GM19023 (cell line): ENCODE results near the gene TJP1.
"Not testable (repeated sequence)": the region's sequence is repeated elsewhere in the genome, so short reads cannot be mapped to it uniquely, and the experiment has no call there.

Experiments used
- ATAC-seq: cut with Tn5 transposase; IDR thresholded peaks from one replicate; pipeline ENCODE4 v1.9.1; 2021; ENCODE audit warnings: mild to moderate bottlenecking, moderate library complexity; ENCODE audit not compliant: unreplicated experiment

Gene TJP1

DNA sequence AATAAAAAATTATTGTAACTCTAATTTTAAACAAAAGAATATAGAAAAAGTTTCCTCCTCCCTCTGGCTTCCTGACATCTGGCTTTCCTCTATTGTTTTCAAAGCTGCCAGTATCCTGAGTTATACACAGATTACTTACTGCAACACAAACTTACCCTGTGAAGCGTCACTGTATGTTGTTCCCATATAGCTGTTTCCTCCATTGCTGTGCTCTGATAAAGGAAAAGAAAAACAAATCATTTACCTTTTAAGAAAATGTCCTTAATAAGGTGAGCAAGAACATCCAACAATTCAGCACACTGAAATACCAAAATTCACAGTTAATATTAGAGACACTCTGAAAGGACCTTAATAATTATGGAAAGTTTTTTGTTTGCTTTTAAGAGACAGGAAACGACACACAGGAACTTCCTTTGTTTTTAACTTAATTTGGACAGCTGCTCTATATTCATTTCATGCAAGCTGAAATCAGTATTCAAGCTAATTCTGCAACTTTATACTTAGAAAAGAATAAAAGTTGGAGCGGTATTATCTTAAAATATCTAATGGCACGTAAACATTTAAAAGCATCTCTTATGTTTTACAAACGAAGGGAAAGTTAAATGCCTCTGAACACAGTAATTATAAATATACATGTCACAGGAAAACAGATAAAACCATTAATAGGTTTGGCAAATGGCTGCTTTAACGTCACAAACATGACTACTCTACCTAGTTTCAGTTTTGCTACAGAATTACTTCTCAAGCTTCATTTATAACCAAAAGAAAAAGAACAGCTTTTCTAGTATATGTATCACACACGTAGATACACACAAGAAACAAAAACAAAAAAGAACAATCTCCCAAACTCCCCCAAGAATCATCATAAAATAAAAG is 21.5 kb downstream of the TJP1 start:
- no peak for ATAC-seq

DNA sequence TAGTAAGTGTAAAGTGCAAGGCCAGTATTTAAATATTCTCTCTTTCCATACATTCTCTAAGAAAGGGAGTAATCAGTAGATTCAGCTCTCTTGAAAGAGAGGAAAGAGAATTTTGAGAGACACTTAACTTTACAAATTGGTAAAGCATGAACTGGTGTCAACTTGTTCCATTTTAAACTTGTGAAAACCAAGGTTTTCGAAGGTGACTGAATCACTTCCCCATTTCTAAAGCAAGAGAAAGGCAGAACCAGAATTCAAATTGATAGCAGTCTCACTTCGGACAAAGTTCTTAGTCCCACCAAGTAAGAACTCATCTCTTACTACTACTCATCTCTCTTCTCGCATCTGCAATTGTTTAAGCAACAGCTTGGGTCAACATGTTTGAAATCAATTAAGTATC is 22.4 kb downstream of the TJP1 start:
- no peak for ATAC-seq

DNA sequence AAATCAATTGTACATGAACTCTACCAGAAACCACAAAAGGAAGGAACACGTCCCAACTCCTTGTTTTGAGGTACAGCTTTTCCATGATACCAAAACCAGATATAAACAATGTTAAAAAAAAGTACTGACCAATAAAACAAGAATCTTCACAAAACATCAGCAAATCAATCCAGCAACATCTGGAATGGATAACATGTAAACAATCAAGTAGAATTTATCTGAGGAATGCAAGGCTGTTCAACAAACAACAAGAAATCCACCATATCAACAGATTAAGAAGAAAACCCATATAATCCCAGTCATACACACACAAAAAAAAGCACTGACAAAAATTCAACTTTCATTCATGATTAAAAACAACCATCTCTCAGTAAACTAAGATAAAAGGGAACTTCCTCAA is 26.7 kb downstream of the TJP1 start:
- ATAC-seq = no peak

DNA sequence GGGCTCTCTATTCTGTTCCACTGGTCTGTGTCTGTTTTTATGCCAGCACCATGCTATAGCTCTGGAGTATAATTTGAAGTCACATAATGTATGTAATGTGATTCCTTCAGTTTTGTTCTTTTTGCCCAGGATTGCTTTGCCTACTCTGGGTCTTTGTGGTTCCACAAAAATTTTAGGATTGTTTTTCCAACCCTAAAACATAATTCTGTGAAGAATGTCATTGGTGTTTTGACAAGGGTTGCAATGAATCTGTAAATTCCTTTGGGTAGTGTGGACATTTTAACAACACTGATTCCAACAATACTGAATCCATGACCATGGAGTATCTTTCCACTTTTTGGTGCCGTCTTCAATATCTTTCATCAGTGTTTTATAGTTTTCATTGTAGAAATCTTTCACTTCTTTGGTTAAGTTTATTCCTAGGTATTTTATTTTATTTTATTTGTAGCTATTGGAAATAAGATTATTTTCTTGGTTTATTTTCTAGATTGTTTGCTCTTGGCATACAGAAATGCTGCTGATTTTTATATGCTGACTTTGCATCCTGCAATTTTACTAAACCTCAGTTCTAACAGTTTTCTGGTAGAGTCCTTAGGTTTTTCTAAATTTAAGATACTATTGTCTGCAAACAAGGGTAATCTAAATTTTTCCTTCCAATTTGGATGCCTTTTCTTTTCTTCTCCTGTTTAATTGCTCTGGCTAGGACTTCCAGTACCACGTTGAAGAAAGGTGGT is 29.7 kb downstream of the TJP1 start:
- ATAC-seq = no peak

DNA sequence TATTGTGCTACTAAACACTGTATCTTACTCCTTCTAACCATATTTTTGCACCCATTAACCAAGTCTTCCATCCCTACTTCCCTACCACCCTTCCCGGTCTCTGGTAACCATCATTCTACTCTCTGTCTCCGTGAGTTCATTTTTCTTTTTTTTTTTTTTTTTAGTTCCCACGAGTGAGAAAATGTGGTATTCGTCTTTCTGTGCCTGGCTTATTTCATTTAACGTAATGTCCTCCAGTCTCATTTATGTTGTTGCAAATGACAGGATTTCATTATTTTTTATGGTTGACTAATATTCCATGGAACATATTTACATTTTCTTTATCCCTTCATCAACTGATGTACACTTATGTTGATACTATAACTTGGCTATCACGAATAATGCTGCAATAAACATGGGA is 31.7 kb downstream of the TJP1 start:
- ATAC-seq = no peak

DNA sequence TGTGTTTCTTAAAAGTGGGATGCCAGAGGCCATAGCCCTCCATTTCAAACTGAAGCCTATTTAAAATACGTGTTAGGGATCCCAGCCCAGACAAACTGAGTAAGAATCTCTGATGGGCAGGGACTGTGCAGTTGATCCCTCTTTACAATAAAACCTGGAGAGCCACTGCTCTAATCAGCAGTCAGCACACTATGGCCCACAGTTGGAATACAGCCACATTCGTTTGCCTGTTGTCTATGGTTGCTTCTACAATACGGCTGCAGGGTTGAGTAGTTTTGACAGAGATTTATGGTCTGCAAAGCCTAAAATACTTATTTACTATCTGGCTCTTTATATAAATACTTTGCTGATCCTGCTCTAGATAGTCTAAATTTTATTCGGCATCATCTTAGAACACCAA is 32.4 kb downstream of the TJP1 start:
- no peak for ATAC-seq

DNA sequence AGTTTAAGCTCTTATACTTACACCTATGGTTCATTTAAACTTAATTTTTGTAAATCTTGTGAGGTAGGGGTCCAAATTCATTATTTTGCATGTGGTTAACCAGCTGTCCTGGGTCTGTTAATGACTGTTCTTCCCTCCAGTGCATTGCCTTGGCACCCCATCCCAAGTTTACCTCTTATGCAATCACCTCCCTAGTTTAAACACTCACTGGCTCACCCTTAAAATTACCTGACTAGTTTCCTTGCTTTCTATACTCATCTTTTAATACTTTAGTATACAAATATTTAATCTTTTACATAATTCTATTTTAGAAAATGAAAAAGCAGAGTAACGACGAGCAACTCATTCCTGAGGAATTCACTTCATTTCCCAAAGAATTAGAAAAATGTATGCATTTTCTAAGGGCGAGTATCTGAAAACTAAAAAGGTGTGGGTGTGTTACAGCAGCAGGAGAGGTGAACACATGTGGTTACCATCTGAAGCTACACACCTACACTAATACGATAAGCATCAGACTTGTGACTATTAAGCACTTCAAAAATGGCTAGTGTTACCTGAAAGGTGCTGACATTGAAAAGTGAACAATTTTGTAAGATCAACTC is 33.7 kb downstream of the TJP1 start:
- no peak for ATAC-seq

DNA sequence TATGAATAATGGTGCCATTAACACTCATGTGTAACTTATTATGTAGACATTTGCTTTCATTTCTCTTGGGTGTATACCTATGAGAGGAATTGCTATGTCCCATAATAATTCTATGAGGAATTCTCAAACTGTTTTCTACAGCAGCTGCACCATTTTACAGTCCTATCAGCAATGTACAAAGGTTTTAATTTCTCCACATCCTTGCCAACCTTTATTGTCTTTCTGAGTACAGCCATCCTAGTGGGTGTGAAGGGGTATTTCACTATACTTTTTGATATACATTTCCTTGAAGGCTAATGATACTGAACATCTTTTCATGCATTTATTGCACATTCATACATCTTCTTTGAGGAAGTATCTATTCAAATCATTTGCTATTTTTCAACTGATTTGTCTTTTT is 34.5 kb downstream of the TJP1 start:
- no peak for ATAC-seq

DNA sequence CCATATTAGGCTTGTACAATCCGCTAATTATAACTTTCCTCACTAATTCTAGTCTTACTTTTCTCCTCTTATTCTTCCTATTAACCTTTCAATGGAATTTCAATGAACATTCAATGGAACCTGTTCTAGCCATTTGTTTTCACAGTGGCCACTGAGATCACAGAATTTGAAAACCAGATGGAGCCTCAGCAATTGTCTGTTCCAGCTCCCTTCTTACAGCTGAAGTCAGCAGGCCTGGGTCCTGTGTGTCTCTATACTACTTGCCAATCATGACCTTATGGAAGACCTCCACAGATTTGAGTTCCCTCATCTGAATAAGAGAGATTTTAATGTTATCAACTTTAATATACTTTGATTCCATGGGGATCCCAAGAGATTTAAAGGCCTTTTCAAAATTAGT is 36.6 kb downstream of the TJP1 start:
- no peak for ATAC-seq

DNA sequence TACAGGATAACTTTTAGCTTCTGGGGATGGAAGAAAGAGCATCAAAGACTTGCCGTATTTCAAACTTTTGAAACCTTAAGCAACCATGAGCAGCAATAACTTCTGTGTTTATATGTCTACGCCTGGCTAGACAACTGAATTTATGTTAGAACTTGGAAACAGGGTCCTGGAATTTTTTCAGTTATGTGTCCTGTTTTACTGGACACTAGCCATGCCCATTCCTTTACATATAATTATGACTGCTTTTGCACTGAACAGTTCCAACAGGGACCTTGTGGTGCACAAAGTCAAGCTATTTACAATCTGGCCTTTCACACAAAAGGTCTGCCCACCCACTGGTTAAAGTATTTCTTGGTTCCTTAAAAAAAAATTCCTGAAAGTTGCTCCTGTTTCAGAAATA is 37.1 kb downstream of the TJP1 start:
- no peak for ATAC-seq

DNA sequence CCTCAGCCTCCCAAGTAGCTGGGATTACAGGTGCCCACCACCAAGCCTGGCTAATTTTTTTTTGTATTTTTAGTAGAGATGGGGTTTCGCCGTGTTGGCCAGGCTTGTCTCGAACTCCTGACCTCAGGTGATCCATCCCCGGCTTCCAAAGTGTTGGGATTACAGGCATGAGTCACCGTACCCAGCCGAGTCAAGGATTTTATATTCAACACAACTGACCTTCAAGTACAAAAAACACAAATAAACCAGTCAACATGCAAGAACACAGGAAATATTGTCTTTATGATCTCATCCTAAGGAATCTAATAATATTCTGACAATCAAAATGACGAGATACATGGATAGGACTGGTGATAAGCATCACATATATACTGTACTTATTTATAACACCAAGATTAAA is 37.9 kb downstream of the TJP1 start:
- no peak for ATAC-seq

DNA sequence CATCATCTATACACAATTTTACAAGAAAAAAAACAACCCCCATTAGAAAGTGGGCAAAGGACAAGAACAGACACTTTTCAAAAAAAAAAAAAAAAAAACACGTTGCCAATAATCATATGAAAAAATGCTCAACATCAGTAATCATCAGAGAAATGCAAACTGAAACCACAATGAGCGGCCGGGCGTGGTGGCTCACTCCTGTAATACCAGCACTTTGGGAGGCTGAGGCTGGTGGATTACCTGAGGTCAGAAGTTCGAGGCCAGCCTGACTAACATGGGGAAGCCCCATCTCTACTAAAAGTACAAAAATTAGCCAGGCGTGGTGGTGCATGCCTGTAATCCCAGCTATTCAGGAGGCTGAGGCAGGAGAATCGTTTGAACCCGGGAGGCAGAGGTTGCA is 39.5 kb downstream of the TJP1 start:
- not testable (repeated sequence) for ATAC-seq

DNA sequence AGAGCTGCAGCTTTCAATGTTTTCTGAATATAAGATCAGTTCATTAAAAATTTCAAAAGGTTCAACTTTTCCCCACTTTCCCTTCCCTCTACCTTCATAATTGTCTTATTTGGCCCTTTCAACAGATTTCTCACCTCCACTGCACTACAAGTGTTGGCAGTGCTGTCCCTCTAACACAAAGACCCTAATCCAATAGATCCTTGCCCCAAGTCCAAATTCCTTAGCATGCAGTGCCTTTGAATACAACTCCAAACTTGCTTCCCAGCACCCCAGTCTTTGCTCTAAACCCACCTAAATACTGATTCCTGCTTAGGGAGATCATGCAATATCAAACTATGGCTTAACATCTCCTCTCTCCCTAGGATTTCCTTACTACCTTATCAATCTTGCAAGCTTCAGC is 43.9 kb downstream of the TJP1 start:
- ATAC-seq = no peak

DNA sequence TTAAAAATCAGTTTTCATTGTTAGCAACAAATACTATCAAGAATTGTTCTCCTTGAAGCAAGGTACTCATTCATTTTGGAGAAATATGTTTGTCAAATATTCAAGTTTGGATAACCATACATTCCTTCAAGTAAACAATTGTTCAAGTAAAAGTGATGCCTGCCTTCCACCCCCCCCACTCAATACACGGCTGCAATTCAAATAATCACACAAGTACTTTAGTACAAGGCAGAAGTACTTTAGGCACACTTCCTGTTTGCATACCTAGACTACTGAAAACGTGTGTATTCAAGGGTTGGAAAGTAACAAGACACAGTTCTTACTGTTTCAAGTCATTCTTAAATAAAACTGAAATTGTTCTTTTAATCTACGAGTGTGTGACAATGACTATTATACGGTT is 45.4 kb downstream of the TJP1 start:
- ATAC-seq = no peak

DNA sequence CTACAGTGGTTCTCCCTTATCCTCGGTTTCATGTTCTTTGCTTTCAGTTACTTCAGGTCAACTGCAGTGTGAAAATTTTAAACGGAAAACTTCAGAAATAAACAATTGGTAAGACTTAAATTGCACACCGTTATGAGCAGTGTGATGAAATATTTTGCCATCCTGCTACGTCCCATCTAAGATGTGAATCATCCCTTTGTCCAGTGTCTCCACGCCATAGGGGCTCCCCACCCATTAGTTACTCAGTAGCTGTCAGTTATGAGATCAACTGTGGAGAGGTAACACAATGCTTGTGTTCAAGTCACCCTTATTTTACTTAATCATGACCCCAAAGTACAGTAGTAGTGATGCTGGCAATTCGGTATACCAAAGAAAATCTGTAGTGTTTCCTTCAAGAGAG is 47.4 kb downstream of the TJP1 start:
- ATAC-seq = no peak

DNA sequence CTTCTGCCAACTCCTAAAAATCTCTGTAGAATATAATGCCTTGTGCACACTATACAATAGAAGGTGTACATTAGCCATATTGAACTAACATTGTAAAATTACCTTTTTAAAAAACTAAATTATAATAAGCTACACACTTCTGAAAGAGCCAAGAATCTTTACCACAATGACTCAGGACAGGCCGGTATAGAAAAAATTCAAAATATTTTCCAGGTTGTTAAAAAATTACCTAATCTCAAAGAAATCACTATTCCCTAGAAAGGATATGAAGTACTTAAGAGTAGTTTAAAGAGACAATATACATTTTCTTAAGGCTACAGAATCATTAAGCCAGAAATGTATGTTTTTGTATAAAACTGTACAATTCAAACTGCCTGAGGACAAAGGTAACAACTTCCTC is 48.5 kb downstream of the TJP1 start:
- no peak for ATAC-seq

DNA sequence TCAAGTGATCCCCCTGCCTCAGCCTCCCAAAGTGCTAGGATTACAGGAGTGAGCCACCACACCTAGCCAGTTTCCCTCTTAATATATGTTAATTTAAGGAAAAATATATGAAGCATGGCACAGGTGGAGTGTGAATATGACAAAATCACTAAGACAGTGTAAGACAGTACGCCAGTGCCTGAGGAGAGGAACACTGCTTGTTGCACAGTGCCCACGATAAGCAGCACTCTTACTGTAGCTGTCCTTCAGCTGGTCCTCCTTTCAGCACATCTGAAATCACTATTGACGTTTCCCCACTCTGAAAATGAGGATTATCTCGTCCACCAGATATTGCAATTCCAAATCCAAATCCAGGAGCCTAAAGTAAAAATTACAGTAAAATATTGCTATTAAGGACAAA is 49.3 kb downstream of the TJP1 start:
- no peak for ATAC-seq

DNA sequence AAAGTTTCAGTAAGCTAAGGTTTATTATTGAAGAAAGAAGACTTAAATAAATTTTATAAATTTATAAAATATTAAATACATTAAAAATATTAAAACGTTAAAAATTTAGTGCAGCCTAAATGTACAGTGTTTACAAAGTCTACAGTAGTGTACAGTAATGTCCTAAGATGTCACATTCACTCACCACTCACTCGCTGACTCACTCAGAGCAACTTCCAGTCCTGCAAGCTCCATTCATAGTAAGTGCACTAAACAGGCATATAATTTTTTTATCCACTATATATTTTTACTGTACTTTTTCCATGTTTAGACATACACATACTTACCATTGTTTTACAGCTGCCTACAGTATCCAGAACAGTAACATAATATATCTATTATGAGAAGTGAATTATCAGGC is 51.5 kb downstream of the TJP1 start:
- ATAC-seq = no peak

DNA sequence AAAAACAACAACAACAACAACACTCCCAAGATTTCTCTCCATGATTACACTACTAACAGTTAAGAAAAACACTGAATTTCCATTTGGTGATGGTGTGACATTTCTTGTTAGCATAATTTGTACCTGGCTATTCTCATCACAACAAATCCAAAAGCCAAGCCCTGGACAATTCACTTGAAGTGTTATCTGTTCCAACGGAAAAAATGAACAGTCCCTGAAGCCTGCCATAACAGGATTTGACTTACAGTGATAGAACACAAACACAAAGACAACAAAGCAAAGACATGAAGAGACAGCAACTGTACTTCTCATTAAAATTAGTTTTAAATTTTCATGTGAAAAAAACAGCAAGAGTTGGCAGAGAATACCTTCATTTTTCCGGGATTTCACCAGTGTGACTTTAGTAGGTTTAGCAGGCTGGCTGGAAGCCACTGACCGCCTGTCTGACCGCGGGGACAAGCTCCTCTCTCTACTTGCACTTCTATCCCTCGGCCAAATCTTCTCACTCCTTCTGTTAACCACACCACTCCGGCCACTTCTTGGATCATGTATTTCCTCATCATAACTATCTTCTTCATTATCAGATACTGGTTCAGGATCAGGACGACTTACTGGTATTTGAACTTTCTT is 56.3 kb downstream of the TJP1 start:
- no peak for ATAC-seq

DNA sequence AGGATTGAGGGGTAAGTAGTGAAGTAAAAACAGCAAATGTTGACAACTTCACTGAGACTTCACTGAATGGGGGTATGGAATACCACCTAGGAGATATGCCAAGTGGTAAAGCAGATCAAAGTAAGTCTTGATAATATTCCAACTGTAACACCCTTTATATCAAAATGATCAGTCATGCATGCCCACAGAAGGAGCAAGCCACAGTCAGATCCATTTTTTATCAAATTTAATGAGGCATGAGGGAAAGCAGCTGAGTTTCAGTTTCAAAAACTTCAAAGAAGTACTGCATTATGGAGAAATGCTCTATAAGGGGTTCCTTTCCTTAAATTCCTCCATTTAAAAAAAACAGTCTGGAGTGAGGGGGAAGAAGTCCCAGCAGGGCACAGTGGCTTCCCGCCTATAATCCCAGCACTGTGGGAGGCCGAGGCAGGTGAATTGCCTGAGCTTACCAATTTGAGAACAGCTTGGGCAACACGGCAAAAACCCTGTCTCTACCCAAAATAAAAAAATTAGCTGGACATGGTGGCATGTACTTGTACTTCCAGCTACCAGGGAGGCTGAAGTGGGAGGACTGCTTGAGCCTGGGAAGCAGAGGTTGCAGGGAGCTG is 56.9 kb downstream of the TJP1 start:
- ATAC-seq = no peak

DNA sequence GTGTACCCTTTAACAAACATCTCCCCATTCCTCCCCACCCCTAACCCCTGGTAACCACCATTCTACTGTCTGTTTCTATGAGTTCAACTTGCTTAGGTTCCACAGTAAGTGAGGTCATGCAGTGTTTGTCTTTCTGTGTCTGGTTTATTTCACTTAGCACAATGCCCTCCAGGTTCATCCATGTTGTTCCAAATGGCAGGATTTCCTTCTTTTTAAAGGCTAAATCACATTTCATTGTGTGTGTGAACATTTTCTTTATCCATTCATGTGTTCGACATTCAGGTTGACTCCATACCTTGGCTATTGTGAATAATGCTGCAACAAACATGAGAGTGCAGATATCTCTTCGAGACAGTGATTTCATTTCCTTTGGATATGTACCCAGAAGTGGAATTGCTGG is 62.7 kb downstream of the TJP1 start:
- no peak for ATAC-seq
